ENCODE data around the gene ZFP36L2. TPM values are rescaled to one million over a fixed set of nuclear protein-coding genes. Genes with fewer than 3 reads are reported as not detected.

The ZFP36L2 gene
- total RNA-seq, 2 donors from 2014 or later, result 172 to 197 TPM

GRCh38 chr2:43224571-43225092 is 1.8 kb downstream of the ZFP36L2 start:
- peaks cover 29% of the 10 kb centered on the region for H3K36me3 ChIP-seq
- DNase-seq (ENCODE audit: low spot score), result no peak
- H3K4me3 ChIP-seq, result peak overlapping the region; percentile 88
- H3K4me1 ChIP-seq (ENCODE audit: control insufficient read depth in 1 of 2, low read depth in 2 of 2), result peaks cover 36 to 43% of the 10 kb centered on the region in 2 donors
- no peaks in the 10 kb centered on the region for H3K9me3 ChIP-seq
- TF ChIP-seq, protein P1, sequence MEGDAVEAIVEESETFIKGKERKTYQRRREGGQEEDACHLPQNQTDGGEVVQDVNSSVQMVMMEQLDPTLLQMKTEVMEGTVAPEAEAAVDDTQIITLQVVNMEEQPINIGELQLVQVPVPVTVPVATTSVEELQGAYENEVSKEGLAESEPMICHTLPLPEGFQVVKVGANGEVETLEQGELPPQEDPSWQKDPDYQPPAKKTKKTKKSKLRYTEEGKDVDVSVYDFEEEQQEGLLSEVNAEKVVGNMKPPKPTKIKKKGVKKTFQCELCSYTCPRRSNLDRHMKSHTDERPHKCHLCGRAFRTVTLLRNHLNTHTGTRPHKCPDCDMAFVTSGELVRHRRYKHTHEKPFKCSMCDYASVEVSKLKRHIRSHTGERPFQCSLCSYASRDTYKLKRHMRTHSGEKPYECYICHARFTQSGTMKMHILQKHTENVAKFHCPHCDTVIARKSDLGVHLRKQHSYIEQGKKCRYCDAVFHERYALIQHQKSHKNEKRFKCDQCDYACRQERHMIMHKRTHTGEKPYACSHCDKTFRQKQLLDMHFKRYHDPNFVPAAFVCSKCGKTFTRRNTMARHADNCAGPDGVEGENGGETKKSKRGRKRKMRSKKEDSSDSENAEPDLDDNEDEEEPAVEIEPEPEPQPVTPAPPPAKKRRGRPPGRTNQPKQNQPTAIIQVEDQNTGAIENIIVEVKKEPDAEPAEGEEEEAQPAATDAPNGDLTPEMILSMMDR (IDR thresholded peaks at IDR 0.05), result no peak
- peak overlapping the region; percentile 98 to 99 for H3K27ac ChIP-seq
- no peaks in the 10 kb centered on the region for H3K27me3 ChIP-seq (replicated peaks; ENCODE audit: insufficient read depth)
- ATAC-seq (ENCODE audit: insufficient number of reproducible peaks, low FRiP score, low read depth), result no peak

DNA sequence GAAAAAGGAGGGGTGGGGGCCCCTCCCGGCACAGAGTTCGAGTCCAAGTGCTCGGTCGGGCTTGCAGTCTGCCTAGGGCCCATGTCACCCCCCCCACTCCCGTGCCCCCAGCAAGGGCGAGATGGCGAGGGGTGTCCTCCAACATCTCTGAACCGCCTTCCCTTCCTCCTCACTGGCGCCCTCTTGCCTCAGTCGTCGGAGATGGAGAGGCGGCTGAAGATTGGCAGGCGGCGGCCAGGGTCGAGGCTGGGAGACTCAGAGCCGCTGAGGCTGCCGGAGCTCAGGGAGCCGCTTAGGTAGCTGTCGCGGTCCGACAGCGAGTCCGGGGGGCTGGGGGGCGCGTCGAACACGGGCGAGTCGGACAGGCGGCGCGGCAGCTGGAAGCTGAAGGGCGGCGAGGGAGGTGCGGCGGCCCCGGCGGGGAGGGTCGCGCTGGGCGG is 2.3 kb downstream of the ZFP36L2 start:
- ATAC-seq (ENCODE audit: insufficient number of reproducible peaks, low FRiP score, low read depth) (no peak), DNase-seq (ENCODE audit: low spot score) (no peak)
- Histone ChIP-seq H3K36me3 (peaks cover 29% of the 10 kb centered on the region), H3K27me3 (replicated peaks; ENCODE audit: insufficient read depth) (no peaks in the 10 kb centered on the region), H3K27ac (peak overlapping the region; percentile 98 to 99), H3K4me3 (peak overlapping the region; percentile 88), H3K4me1 (ENCODE audit: control insufficient read depth in 1 of 2, low read depth in 2 of 2) (peaks cover 37 to 45% of the 10 kb centered on the region in 2 donors), H3K9me3 (no peaks in the 10 kb centered on the region)
- TF ChIP-seq, protein P1 (IDR thresholded peaks at IDR 0.05), result no peak

GRCh38 chr2:43223521-43224001 is 2.8 kb downstream of the ZFP36L2 start:
- peak overlapping the region; percentile 88 for H3K4me3 ChIP-seq
- no peak for DNase-seq (ENCODE audit: low spot score)

GRCh38 chr2:43222475-43223309 is 3.7 kb downstream of the ZFP36L2 start:
- no peak for ATAC-seq (ENCODE audit: insufficient number of reproducible peaks, low FRiP score, low read depth)
- Histone ChIP-seq H3K4me3 (peak overlapping the region; percentile 88), H3K27ac (peak overlapping the region; percentile 98 to 99), H3K9me3 (no peaks in the 10 kb centered on the region), H3K27me3 (replicated peaks; ENCODE audit: insufficient read depth) (no peaks in the 10 kb centered on the region), H3K36me3 (peaks cover 29% of the 10 kb centered on the region), H3K4me1 (ENCODE audit: control insufficient read depth in 1 of 2, low read depth in 2 of 2) (peaks cover 37 to 45% of the 10 kb centered on the region in 2 donors)
- no peak for DNase-seq (ENCODE audit: low spot score)
- TF ChIP-seq, protein P1 (IDR thresholded peaks at IDR 0.05), result no peak

More at GRCh38 chr2:43223521-43224001, 2.8 kb downstream of the ZFP36L2 start:
- Histone ChIP-seq H3K27me3 (replicated peaks; ENCODE audit: insufficient read depth) (no peaks in the 10 kb centered on the region), H3K9me3 (no peaks in the 10 kb centered on the region), H3K4me1 (ENCODE audit: control insufficient read depth in 1 of 2, low read depth in 2 of 2) (peaks cover 37 to 45% of the 10 kb centered on the region in 2 donors), H3K36me3 (peaks cover 29% of the 10 kb centered on the region), H3K27ac (peak overlapping the region; percentile 98 to 99)
- TF ChIP-seq, protein P1 (IDR thresholded peaks at IDR 0.05), result no peak
- ATAC-seq (ENCODE audit: insufficient number of reproducible peaks, low FRiP score, low read depth), result no peak

All from thoracic aorta (tissue), 2 donors.